ENCODE results near the gene SMARCAD1. TPM values are rescaled to one million over a fixed set of nuclear protein-coding genes. Genes with fewer than 3 reads are reported as not detected.

The SMARCAD1 gene
- total RNA-seq, 1 donor, result 38.7 TPM

GRCh38 chr4:94237271-94237670 is 29.6 kb downstream of the SMARCAD1 start:
- Histone ChIP-seq H3K4me2 (ENCODE audit: insufficient read depth, low read length) (no peak overlapping the region), H2AFZ (ENCODE audit: low read length) (no peak overlapping the region), H4K20me1 (ENCODE audit: insufficient read depth, low read length) (no peaks in the 10 kb centered on the region), H3K4me3 (ENCODE audit: insufficient read depth, low read length) (no peak overlapping the region), H3K27ac (ENCODE audit: low read depth, low read length) (no peak overlapping the region), H3K79me2 (ENCODE audit: insufficient read depth, low read length) (no peaks in the 10 kb centered on the region), H3K27me3 (ENCODE audit: insufficient read depth, low read length) (no peaks in the 10 kb centered on the region), H3K36me3 (ENCODE audit: insufficient read depth, low read length) (peaks cover 41% of the 10 kb centered on the region), H3K4me1 (ENCODE audit: insufficient read depth, low read length) (peaks cover 13% of the 10 kb centered on the region), H3K9me3 (ENCODE audit: low read depth, low read length) (no peaks in the 10 kb centered on the region)
- no peak for TF ChIP-seq CTCF (IDR thresholded peaks at IDR 0.05; ENCODE audit: extremely low read depth, low read depth, low read length)
- DNase-seq (ENCODE audit: insufficient read length, low spot score, missing footprints), result no peak

GRCh38 chr4:94238160-94238559 is 30.5 kb downstream of the SMARCAD1 start:
- TF ChIP-seq CTCF (IDR thresholded peaks at IDR 0.05; ENCODE audit: extremely low read depth, low read depth, low read length), result no peak
- H4K20me1 ChIP-seq (ENCODE audit: insufficient read depth, low read length), result no peaks in the 10 kb centered on the region
- H2AFZ ChIP-seq (ENCODE audit: low read length), result no peak overlapping the region
- no peak overlapping the region for H3K4me3 ChIP-seq (ENCODE audit: insufficient read depth, low read length)
- H3K4me2 ChIP-seq (ENCODE audit: insufficient read depth, low read length), result no peak overlapping the region
- H3K27ac ChIP-seq (ENCODE audit: low read depth, low read length), result no peak overlapping the region
- DNase-seq (ENCODE audit: insufficient read length, low spot score, missing footprints), result no peak
- no peaks in the 10 kb centered on the region for H3K9me3 ChIP-seq (ENCODE audit: low read depth, low read length)
- H3K27me3 ChIP-seq (ENCODE audit: insufficient read depth, low read length), result no peaks in the 10 kb centered on the region
- H3K79me2 ChIP-seq (ENCODE audit: insufficient read depth, low read length), result no peaks in the 10 kb centered on the region
- peaks cover 7% of the 10 kb centered on the region for H3K4me1 ChIP-seq (ENCODE audit: insufficient read depth, low read length)
- peaks cover 44% of the 10 kb centered on the region for H3K36me3 ChIP-seq (ENCODE audit: insufficient read depth, low read length)

- no peak for TF ChIP-seq CTCF (IDR thresholded peaks at IDR 0.05; ENCODE audit: extremely low read depth, low read depth, low read length)
- Histone ChIP-seq H3K4me2 (ENCODE audit: insufficient read depth, low read length) (no peak overlapping the region), H3K79me2 (ENCODE audit: insufficient read depth, low read length) (no peaks in the 10 kb centered on the region), H2AFZ (ENCODE audit: low read length) (no peak overlapping the region), H3K4me1 (ENCODE audit: insufficient read depth, low read length) (no peaks in the 10 kb centered on the region), H3K4me3 (ENCODE audit: insufficient read depth, low read length) (no peak overlapping the region), H3K36me3 (ENCODE audit: insufficient read depth, low read length) (peaks cover 54% of the 10 kb centered on the region), H3K27ac (ENCODE audit: low read depth, low read length) (no peak overlapping the region), H3K9me3 (ENCODE audit: low read depth, low read length) (no peaks in the 10 kb centered on the region), H3K27me3 (ENCODE audit: insufficient read depth, low read length) (no peaks in the 10 kb centered on the region), H4K20me1 (ENCODE audit: insufficient read depth, low read length) (no peaks in the 10 kb centered on the region)
- DNase-seq (ENCODE audit: insufficient read length, low spot score, missing footprints), result no peak
These were observed 32.7 kb downstream of the SMARCAD1 start for GRCh38 chr4:94240384-94240783.

DNA sequence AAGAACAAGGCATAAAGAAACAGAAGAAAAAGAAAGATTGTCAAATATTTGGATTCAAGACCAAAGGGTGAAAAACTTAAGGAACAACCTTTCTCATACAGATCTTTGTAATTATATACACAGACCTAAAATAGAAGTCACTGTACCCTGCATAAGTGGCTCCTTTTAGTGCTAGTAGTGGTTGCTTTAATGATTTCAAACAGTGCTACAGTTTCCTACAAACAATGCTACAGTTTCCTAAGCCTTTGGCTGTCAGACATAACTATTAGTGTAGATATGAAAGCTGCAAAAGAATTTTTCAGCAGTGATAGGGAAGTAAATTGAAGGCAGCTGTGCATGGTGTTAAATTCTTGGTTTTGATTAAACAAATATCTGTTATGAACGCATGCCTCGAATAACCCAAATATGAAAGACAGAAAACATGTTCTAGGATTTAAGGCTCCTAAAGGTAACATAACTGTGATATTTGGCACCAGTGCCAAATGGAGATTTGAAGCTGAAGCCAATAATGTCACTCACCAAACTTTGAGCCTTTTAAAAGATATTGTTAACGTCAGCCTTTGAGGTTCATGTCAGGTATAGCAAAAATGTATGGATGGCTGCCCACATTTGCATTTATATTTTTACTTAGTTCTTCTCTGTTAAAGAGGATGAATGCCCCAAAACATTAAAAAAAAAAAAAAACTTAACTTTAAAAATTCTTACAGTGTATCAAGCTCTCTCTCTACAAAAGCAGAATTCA is 36.6 kb downstream of the SMARCAD1 start:
- H3K4me2 ChIP-seq (ENCODE audit: insufficient read depth, low read length), result no peak overlapping the region
- DNase-seq (ENCODE audit: insufficient read length, low spot score, missing footprints), result no peak
- no peaks in the 10 kb centered on the region for H3K4me1 ChIP-seq (ENCODE audit: insufficient read depth, low read length)
- no peak for TF ChIP-seq CTCF (IDR thresholded peaks at IDR 0.05; ENCODE audit: extremely low read depth, low read depth, low read length)
- H3K27ac ChIP-seq (ENCODE audit: low read depth, low read length), result no peak overlapping the region
- H3K27me3 ChIP-seq (ENCODE audit: insufficient read depth, low read length), result no peaks in the 10 kb centered on the region
- H3K9me3 ChIP-seq (ENCODE audit: low read depth, low read length), result no peaks in the 10 kb centered on the region
- no peaks in the 10 kb centered on the region for H4K20me1 ChIP-seq (ENCODE audit: insufficient read depth, low read length)
- no peaks in the 10 kb centered on the region for H3K79me2 ChIP-seq (ENCODE audit: insufficient read depth, low read length)
- no peak overlapping the region for H3K4me3 ChIP-seq (ENCODE audit: insufficient read depth, low read length)
- H2AFZ ChIP-seq (ENCODE audit: low read length), result no peak overlapping the region
- peaks cover 36% of the 10 kb centered on the region for H3K36me3 ChIP-seq (ENCODE audit: insufficient read depth, low read length)

All from osteoblast (primary cell).